ENCODE measurements around the gene NCKIPSD.

The NCKIPSD gene

GRCh38 chr3:48635222-48636021 is 50.3 kb downstream of the NCKIPSD start, which contains the start of gene SLC26A6:
TSS of gene SLC26A6 (minus strand) at chr3:48635461. CDS start at chr3:48635393, 68 bp downstream.
- peak; percentile 85 for DNase-seq (ENCODE audit: low read depth)
- peak within 1 kb of the TSS; percentile 81 for H3K4me3 ChIP-seq (ENCODE audit: low read length)
- TF ChIP-seq, protein P1, sequence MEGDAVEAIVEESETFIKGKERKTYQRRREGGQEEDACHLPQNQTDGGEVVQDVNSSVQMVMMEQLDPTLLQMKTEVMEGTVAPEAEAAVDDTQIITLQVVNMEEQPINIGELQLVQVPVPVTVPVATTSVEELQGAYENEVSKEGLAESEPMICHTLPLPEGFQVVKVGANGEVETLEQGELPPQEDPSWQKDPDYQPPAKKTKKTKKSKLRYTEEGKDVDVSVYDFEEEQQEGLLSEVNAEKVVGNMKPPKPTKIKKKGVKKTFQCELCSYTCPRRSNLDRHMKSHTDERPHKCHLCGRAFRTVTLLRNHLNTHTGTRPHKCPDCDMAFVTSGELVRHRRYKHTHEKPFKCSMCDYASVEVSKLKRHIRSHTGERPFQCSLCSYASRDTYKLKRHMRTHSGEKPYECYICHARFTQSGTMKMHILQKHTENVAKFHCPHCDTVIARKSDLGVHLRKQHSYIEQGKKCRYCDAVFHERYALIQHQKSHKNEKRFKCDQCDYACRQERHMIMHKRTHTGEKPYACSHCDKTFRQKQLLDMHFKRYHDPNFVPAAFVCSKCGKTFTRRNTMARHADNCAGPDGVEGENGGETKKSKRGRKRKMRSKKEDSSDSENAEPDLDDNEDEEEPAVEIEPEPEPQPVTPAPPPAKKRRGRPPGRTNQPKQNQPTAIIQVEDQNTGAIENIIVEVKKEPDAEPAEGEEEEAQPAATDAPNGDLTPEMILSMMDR (conservative IDR thresholded peaks at IDR 0.05; ENCODE audit: low read depth, low read length), result peak; percentile 73

GRCh38 chr3:48634661-48635221 is 51.0 kb downstream of the NCKIPSD start:
- TF ChIP-seq, protein P1 (conservative IDR thresholded peaks at IDR 0.05; ENCODE audit: low read depth, low read length), result no peak
- H3K4me3 ChIP-seq (ENCODE audit: low read length), result peak overlapping the region; percentile 81
- no peak for DNase-seq (ENCODE audit: low read depth)

GRCh38 chr3:48633743-48634142 is 52.0 kb downstream of the NCKIPSD start:
- no peak for DNase-seq (ENCODE audit: low read depth)
- H3K4me3 ChIP-seq (ENCODE audit: low read length), result no peak overlapping the region
- TF ChIP-seq, protein P1 (conservative IDR thresholded peaks at IDR 0.05; ENCODE audit: low read depth, low read length), result no peak

DNA sequence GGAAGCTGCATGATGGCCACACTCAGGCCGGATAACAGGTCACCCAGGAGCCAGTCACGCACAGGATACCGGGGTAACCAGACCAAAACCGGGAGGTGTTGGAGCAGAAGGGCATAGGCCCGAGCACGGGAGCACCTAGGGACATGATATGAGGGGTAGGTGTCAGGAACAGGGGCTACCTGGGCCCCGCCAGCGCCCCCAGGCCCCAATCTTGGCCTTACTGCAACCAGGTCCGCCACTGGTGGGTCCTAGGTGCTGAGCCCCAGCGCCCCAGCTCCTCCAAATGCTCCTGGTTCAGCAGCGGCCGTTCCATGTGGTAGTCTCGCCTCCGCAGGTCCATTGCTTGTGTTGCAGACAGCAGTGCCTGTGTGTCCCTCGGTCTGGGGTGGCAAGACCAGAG is 52.5 kb downstream of the NCKIPSD start:
- no peak for DNase-seq (ENCODE audit: low read depth)
- no peak overlapping the region for H3K4me3 ChIP-seq (ENCODE audit: low read length)
- TF ChIP-seq, protein P1 (conservative IDR thresholded peaks at IDR 0.05; ENCODE audit: low read depth, low read length), result no peak

- TF ChIP-seq, protein P1 (conservative IDR thresholded peaks at IDR 0.05; ENCODE audit: low read depth, low read length), result no peak
- no peak for DNase-seq (ENCODE audit: low read depth)
- H3K4me3 ChIP-seq (ENCODE audit: low read length), result no peak overlapping the region
These were observed 53.9 kb downstream of the NCKIPSD start for GRCh38 chr3:48631516-48632448.

DNA sequence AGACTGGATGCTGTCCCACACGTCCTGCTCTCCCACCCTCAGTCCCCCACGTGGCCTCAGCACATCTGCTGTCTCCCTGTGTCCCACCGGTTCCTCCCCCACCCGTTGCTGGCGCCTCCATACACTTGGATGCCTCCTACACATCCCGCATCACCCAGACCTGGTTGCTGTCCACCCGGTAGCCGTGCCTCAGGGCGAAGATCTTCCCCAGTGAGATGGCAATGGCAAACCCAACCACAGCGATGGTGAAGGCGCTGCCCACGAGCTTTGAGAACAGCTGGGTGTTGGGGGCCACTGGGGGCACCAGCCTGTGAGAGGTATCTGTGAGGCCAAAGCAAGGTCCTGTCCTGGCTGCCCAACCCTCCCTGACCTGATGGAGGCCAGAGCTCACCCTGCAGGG is 54.9 kb downstream of the NCKIPSD start:
- H3K4me3 ChIP-seq (ENCODE audit: low read length), result no peak overlapping the region
- DNase-seq (ENCODE audit: low read depth), result no peak
- TF ChIP-seq, protein P1 (conservative IDR thresholded peaks at IDR 0.05; ENCODE audit: low read depth, low read length), result no peak
